Astrocyte of the spinal cord (primary cell): ENCODE data around the gene PRLH.

Source experiments
- DNase-seq: peaks from one replicate; pipeline ENCODE4 v3.0.0; 2011; ENCODE audit warnings: low read depth, low spot score
- H3K4me3 ChIP-seq: 2 replicates; pipeline ENCODE4 v1.5.1; 2011; ENCODE audit warnings: low read depth, mild to moderate bottlenecking, low read length, moderate library complexity
- in situ Hi-C: cut with HindIII; loops from 2 replicates; pipeline ENCODE4 v1.10.0; 2017; ENCODE audit warnings: low sequenced_read_pairs
- TF ChIP-seq, protein P1 (sequence below): IDR thresholded peaks from 2 replicates; pipeline ENCODE4 v1.5.1; 2012; ENCODE audit warnings: low read depth, mild to moderate bottlenecking, low read length, inconsistent platforms

PRLH gene

DNA sequence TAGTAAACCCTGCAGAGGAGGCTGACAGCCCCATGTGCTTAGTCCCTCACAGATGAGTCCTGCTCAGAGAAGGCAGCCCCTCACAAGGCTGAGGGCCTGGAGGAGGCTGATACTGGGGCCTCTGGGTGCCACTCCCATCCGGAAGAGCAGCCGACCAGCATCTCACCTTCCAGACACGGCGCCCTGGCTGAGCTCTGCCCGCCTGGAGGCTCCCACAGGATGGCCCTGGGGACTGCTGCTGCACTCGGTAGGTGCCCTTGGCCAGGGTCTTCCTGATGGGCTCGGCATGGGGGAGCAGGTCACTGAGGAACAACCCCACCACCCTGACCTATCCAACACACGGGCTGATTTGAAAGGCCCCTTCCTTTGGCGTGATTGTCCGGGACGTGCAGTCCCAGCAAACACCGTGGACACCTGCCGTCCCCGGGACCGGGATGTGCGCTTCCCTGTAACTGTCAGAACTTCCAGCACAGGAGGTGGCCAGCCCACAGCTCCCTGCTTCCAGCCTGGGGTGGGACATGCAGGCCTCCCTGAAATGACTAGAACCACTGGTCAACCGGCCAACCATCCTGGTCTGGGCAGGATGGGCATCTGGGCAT, 40.7 kb upstream of the PRLH start:
- H3K4me3 ChIP-seq, result no peak overlapping the region
- no peak for DNase-seq
- TF ChIP-seq, protein P1, sequence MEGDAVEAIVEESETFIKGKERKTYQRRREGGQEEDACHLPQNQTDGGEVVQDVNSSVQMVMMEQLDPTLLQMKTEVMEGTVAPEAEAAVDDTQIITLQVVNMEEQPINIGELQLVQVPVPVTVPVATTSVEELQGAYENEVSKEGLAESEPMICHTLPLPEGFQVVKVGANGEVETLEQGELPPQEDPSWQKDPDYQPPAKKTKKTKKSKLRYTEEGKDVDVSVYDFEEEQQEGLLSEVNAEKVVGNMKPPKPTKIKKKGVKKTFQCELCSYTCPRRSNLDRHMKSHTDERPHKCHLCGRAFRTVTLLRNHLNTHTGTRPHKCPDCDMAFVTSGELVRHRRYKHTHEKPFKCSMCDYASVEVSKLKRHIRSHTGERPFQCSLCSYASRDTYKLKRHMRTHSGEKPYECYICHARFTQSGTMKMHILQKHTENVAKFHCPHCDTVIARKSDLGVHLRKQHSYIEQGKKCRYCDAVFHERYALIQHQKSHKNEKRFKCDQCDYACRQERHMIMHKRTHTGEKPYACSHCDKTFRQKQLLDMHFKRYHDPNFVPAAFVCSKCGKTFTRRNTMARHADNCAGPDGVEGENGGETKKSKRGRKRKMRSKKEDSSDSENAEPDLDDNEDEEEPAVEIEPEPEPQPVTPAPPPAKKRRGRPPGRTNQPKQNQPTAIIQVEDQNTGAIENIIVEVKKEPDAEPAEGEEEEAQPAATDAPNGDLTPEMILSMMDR, result no peak
- in situ Hi-C loops, result no loop called here

DNA sequence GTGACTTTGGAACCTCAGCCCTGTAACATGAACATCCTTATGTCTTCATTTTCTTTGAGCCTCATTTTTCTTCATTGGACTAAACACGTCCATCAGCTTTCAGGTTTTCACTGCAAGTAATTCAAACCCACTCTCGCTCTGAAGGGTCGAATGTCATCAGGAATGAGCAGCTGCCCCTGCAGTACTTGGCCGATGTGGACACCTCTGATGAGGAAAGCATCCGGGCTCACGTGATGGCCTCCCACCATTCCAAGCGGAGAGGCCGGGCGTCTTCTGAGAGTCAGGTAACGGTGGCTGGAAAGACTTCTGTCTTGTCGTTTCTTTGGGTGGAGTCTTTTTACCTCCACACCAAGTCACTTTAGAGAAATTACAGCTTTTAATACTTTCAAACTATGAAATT, 39.1 kb upstream of the PRLH start:
- H3K4me3 ChIP-seq, result no peak overlapping the region
- DNase-seq, result no peak
- TF ChIP-seq, protein P1, result no peak
- in situ Hi-C loops, result no loop called here

DNA sequence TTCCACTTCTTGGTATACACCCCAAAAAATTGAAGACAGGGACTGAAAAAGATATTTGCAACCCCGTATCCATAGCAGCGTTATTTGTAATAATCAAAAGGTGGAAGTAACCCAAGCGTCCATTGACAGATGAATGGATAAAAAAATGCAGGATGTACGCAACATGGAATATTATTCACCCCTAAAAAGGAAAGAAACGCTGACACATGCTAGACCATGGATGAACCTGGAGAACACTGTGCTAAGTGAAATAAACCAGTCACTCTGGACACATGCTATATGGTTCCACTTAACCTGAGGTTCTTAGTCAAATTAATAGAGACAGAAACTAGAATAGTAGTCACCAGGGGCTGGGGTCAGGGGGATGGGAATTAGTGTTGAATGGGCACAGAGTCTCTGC, 38.6 kb upstream of the PRLH start:
- no peak overlapping the region for H3K4me3 ChIP-seq
- in situ Hi-C loops, result no loop called here
- no peak for DNase-seq
- TF ChIP-seq, protein P1, result no peak

DNA sequence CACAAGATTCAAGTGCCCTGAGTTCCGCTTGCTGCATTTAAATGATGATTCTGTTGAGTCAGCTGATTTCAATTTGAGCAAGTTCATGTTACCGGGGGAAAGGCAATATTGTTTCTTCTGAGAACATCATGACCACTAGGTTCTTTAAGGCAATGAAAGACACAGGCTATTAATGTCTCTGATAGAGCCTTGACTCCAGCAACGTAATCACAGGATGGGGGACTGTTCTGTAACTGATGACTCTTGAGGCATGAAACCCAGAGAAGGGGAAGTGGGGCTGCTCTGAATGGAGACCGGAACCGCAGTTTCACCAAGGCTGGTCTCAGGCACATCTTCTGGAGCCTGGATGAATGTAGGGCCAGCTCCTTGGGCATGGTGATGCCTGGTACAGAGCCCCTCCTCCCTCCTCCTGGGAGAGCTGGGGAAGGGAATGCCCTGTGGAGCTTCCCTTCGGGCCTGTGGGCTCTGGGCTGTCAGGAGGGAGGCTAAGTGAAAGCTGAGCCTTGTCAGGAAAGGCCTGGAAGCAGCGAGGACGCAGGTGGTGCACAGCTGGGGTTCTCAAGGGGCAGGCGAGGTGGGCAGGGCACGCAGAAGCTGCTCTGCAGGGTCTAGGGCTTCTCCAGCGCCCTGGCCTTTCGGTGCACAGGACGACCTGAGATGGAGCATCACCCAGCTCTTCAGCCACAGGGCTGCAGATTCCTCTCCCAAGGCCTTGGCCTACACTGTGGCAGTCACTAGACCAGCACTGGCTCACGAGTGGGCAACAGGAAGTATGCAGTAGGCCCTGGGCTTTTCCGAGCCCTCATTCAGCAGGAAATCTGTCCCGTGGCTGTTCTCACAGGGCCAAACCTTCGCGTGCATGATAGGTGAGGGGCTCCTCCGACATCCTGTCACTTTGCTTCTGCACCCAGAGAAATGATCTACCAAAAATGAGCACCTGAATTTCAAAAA, 36.6 kb upstream of the PRLH start:
- TF ChIP-seq, protein P1, result no peak
- in situ Hi-C loops, result no loop called here
- DNase-seq, result no peak
- no peak overlapping the region for H3K4me3 ChIP-seq

DNA sequence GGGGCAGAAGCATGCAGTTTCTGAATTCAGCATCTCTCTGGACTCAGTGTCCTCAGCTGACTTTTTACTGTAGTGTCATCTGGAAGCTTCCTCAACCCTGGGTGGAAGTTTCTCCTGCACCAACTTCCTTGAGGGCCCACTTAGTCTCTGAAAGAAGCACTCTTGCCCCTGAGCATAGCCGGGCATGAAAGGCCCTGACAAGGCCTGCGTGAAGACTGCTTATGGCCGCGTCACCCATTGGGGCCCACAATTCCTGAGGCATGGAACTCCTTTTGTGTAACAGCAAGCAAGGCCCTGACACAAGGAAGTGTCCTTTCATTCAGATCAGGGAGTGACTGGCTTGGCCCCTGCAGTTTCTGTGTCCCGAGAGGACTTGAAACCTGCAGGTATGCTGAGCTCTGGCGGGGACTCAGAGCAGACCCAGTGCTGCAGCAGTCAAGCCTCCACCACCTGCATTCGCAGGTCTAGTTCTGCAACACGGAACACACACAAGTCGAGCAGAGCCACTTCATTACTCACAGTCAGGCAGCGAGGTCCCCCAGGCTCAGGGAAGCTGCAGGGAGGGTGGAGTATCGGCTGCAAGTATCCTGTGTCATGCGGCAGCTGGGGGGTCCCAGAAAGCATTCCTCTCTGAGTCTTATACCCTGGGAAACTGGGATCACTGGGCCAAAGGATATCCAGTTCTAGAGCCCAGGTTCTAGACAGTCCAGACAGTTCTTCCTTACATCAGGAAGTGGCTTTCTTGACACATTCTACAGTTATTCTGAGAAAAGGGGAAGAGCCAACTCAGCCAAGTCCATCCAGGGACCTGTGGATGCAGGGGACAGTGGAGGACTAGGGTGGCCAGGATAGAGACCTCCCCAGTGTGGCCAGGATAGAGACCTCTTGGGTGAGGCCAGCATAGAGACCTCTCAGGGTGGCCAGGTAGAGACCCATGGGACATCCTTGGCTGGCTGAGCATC, 35.6 kb upstream of the PRLH start:
- no peak for DNase-seq
- no peak overlapping the region for H3K4me3 ChIP-seq
- TF ChIP-seq, protein P1, result no peak
- in situ Hi-C loops, result no loop called here

DNA sequence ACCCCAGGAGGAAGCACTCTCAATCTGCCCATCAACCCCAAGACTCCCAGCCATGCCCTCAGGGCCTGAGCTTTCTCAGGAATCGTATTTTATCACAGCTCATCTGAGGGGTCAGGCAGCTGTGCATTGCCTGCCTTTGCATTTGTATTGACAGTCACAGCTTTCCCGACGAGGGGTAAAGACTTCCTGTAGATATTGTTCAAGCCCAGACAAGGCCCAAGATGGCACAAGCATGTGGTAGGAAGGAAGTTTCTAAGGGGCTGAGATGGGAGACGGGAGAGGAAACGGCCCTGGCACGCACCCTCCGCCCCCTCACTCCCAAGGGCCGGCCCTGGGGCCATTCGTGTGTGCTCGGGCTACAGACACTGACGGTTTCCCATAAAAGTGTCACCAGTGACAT, 34.2 kb upstream of the PRLH start:
- DNase-seq, result no peak
- no peak overlapping the region for H3K4me3 ChIP-seq
- TF ChIP-seq, protein P1, result no peak
- in situ Hi-C loops, result no loop called here
